ENCODE results near the gene RNU7-1. TPM values are rescaled to one million over a fixed set of nuclear protein-coding genes. Genes with fewer than 3 reads are reported as not detected.
A peak's percentile ranks its signal among the peaks of the same experiment; 100 is the strongest.

RNU7-1 gene
- total and polyA plus RNA-seq, 12 donors, result not detected

DNA sequence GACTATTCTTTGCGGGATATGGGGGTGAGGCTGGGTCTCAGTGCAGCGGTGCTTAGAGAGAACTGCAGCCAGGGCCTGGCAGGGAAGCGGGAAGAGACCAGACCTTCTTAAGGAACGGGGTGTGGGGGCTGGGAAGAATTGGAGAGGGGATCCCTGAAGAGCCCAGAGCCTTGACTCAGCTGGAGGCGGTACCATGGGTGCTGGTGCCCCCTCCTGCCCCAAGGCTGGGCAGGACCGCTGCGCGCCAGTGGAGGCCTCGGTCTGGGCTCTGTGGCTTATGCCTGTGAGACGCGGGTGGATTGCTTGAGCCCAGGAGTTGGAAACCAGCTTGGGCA lies 1.3 kb upstream of the RNU7-1 start:
- Histone ChIP-seq H3K9me3 (replicated peaks in 1 of 3) (no peaks in the 10 kb centered on the region), H3K27ac (peak overlapping the region; percentile 95 to 97 (median 95)), H3K4me3 (no peak overlapping the region), H3K4me1 (replicated peaks in 1 of 2) (peaks cover 31 to 65% of the 10 kb centered on the region in 2 donors), H3K27me3 (no peaks in the 10 kb centered on the region), H3K36me3 (replicated peaks in 1 of 2) (no peaks in the 10 kb centered on the region)
- peak in 4 of 7 donors; percentile 61 to 81 (median 71) for DNase-seq
- 50 to 67% (median 66%) methylated on average over 11 of the region's 11 CpGs for WGBS, 4 donors
- intact Hi-C loops (cut with DNase I), result no loop called here
- TF ChIP-seq POLR2A (IDR thresholded peaks at IDR 0.05), result no peak
- TF ChIP-seq, protein P1, sequence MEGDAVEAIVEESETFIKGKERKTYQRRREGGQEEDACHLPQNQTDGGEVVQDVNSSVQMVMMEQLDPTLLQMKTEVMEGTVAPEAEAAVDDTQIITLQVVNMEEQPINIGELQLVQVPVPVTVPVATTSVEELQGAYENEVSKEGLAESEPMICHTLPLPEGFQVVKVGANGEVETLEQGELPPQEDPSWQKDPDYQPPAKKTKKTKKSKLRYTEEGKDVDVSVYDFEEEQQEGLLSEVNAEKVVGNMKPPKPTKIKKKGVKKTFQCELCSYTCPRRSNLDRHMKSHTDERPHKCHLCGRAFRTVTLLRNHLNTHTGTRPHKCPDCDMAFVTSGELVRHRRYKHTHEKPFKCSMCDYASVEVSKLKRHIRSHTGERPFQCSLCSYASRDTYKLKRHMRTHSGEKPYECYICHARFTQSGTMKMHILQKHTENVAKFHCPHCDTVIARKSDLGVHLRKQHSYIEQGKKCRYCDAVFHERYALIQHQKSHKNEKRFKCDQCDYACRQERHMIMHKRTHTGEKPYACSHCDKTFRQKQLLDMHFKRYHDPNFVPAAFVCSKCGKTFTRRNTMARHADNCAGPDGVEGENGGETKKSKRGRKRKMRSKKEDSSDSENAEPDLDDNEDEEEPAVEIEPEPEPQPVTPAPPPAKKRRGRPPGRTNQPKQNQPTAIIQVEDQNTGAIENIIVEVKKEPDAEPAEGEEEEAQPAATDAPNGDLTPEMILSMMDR (IDR thresholded peaks at IDR 0.05), result no peak

DNA sequence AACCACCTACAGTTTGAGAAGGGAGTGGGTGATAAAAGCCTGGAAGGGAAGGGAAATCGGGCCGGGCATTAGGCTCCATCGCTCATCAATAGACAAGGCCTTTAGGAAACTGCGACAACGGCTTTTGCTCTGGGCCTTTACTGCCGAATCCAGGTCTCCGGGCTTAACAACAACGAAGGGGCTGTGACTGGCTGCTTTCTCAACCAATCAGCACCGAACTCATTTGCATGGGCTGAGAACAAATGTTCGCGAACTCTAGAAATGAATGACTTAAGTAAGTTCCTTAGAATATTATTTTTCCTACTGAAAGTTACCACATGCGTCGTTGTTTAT lies 261 bp upstream of the RNU7-1 start:
- TF ChIP-seq POLR2A (IDR thresholded peaks at IDR 0.05), result no peak
- TF ChIP-seq, protein P1 (IDR thresholded peaks at IDR 0.05), result no peak
- Histone ChIP-seq H3K27me3 (no peaks in the 10 kb centered on the region), H3K4me1 (replicated peaks in 1 of 2) (peaks cover 25 to 59% of the 10 kb centered on the region in 2 donors), H3K27ac (peak overlapping the region; percentile 95 to 97 (median 95)), H3K36me3 (replicated peaks in 1 of 2) (no peaks in the 10 kb centered on the region), H3K9me3 (replicated peaks in 1 of 3) (no peaks in the 10 kb centered on the region), H3K4me3 (peak overlapping the region in 2 of 4 donors; percentile 52 to 63)
- WGBS, 4 donors, result 0 to 2% (median 1%) methylated on average over 13 of the region's 13 CpGs
- intact Hi-C loops (cut with DNase I), result no loop called here
- DNase-seq, result peak; percentile 82 to 98 (median 93)

DNA sequence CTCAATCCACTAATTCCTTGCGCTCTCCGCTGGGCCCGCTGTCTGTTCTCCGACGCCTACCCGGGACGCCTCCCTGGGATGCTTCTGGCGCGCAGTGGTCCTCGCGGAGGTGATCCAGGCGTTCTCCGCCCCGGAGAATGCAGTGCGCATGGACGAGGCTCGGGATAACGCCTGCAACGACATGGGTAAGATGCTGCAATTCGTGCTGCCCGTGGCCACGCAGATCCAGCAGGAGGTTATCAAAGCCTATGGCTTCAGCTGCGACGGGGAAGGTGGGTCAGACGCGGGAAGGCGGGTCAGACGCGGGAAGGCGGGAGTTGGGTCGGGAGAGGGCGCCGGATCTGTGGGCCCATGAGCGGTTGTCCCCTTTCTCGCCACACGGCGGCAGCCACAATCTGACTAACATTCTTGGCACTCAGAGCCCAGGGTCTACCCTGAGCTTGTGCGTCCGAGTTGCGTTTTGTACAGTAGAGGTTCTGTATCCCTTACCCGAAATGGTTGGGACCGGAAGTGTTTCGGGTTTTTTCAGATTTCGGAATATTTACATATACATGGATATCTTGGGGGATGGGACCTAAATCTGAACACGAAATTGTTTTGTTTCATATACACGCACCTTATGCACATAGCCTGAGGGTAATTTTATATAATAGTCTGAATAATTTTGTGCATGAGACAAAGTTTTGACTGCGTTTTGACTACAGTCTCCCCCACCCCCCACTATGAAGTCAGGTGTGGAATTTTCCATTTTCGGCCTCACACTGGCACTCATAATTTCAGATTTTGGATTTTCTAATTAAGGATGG lies 968 bp downstream of the RNU7-1 start:
- Histone ChIP-seq H3K4me1 (replicated peaks in 1 of 2) (peaks cover 20 to 58% of the 10 kb centered on the region in 2 donors), H3K27ac (peak overlapping the region; percentile 95 to 97 (median 95)), H3K4me3 (peak overlapping the region; percentile 43 to 68 (median 58)), H3K36me3 (replicated peaks in 1 of 2) (no peaks in the 10 kb centered on the region), H3K27me3 (no peaks in the 10 kb centered on the region), H3K9me3 (replicated peaks in 1 of 3) (no peaks in the 10 kb centered on the region)
- TF ChIP-seq, protein P1 (IDR thresholded peaks at IDR 0.05), result peak; percentile 58 to 97 (median 92)
- TF ChIP-seq POLR2A (IDR thresholded peaks at IDR 0.05), result peak in 1 of 2 donors; percentile 67
- DNase-seq, result peak; percentile 93 to 98 (median 96)
- 2 to 8% (median 3%) methylated on average over 11 to 48 of the region's 48 CpGs for WGBS, 4 donors
- intact Hi-C loops (cut with DNase I), result no loop called here

- Histone ChIP-seq H3K4me3 (peak overlapping the region in 1 of 4 donors; percentile 60), H3K27me3 (no peaks in the 10 kb centered on the region), H3K4me1 (replicated peaks in 1 of 2) (peaks cover 20 to 59% of the 10 kb centered on the region in 2 donors), H3K36me3 (replicated peaks in 1 of 2) (no peaks in the 10 kb centered on the region), H3K27ac (peak overlapping the region; percentile 29 to 97 (median 95)), H3K9me3 (replicated peaks in 1 of 3) (no peaks in the 10 kb centered on the region)
- WGBS, 4 donors, result 46 to 54% (median 51%) methylated on average over 6 to 11 of the region's 11 CpGs
- DNase-seq, result peak in 6 of 7 donors; percentile 43 to 74 (median 53)
- TF ChIP-seq, protein P1 (IDR thresholded peaks at IDR 0.05), result no peak
- TF ChIP-seq POLR2A (IDR thresholded peaks at IDR 0.05), result no peak
- intact Hi-C loops (cut with DNase I), result no loop called here
Measured at GRCh38 chr12:6945613-6946012, 2.0 kb downstream of the RNU7-1 start.
